Glutamatergic neuron (in vitro differentiated cells): ENCODE data around the gene PITPNM1. TPM values are rescaled to one million over a fixed set of nuclear protein-coding genes. Genes with fewer than 3 reads are reported as not detected.

Experiments
- DNase-seq: peaks from one replicate; pipeline ENCODE4 v3.0.0; 2022
- H3K27ac Mint-ChIP-seq: one replicate; pipeline ENCODE4 v1.8.0; 2020; ENCODE audit warnings: mild to moderate bottlenecking, mixed read lengths, inconsistent platforms; ENCODE audit not compliant: unreplicated experiment
- H3K27me3 Mint-ChIP-seq: one replicate; pipeline ENCODE4 v1.8.0; 2020; ENCODE audit warnings: mild to moderate bottlenecking, moderate library complexity, mixed read lengths, inconsistent platforms; ENCODE audit not compliant: unreplicated experiment
- H3K36me3 Mint-ChIP-seq: one replicate; pipeline ENCODE4 v1.8.0; 2020; ENCODE audit warnings: mild to moderate bottlenecking, mixed read lengths, inconsistent platforms; ENCODE audit not compliant: unreplicated experiment
- H3K4me1 Mint-ChIP-seq: one replicate; pipeline ENCODE4 v1.8.0; 2020; ENCODE audit warnings: mild to moderate bottlenecking, low read depth, mixed read lengths, inconsistent platforms; ENCODE audit not compliant: unreplicated experiment
- H3K4me3 Mint-ChIP-seq: one replicate; pipeline ENCODE4 v1.8.0; 2020; ENCODE audit warnings: mild to moderate bottlenecking, mixed read lengths, inconsistent platforms; ENCODE audit not compliant: unreplicated experiment
- H3K9me3 Mint-ChIP-seq: one replicate; pipeline ENCODE4 v1.8.0; 2020; ENCODE audit warnings: mild to moderate bottlenecking, moderate library complexity, mixed read lengths, inconsistent platforms; ENCODE audit not compliant: unreplicated experiment
- total RNA-seq: library from RNA; stranded (reverse); fragmentation: NEBNext Ultra II Directional; extraction: Animal tissue kit (Norgen Biotek cat#: 25700); gene quantifications from one replicate; pipeline ENCODE4 v1.2.1, GENCODE V29; 2021; ENCODE audit not compliant: unreplicated experiment
- TF ChIP-seq, protein P1 (sequence below): fragments of 200-600 bp; sonication (generic); IDR thresholded peaks from one replicate; pipeline ENCODE4 v1.5.0; 2021; ENCODE audit not compliant: partially characterized antibody, unreplicated experiment

PITPNM1 gene
- total RNA-seq, 1 donor from 2014 or later: 25.6 TPM

DNA sequence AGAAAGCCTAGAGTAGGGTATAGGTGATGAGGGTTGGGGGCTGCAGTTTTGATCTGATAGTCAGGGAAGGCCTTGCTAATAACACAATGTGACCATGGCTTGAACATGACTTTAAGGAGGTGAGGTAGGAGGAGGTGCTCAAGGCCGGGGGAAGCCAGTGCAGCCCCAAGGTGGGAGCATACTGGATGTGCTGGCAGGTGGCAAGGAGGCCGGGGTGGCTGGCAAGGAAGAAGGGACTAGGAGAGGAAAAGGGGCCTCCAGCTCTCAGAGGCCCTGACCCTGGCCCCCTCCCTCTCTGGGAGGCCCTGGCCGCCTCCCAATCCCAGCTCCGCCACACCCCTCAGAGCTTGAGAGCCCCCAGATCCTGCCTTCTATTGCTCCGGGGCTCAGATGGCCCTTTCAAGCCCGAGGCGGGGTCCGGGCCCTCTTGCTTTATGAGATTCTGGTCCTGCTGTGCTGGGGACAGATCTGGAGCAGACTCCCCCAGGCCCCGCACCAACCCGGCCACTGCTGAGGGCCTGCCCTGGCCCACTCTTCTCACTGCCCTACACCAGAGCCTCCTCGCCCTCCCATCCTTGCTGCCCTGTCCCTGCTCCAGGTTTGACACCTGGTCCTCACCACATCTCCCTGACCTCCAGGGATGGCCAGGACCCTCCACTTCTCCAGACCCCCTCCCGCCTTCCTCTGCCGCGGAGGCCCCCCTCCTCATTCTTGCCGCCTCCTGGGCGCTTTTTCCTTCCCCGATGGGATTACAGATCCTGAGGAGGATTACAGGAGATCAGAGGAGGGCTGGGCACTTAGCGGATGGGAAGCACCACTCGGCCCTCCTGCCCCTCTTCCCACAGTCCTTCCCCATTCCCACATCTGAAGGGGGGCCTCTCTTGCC lies 1.8 kb downstream of the PITPNM1 start:
- TF ChIP-seq, protein P1, sequence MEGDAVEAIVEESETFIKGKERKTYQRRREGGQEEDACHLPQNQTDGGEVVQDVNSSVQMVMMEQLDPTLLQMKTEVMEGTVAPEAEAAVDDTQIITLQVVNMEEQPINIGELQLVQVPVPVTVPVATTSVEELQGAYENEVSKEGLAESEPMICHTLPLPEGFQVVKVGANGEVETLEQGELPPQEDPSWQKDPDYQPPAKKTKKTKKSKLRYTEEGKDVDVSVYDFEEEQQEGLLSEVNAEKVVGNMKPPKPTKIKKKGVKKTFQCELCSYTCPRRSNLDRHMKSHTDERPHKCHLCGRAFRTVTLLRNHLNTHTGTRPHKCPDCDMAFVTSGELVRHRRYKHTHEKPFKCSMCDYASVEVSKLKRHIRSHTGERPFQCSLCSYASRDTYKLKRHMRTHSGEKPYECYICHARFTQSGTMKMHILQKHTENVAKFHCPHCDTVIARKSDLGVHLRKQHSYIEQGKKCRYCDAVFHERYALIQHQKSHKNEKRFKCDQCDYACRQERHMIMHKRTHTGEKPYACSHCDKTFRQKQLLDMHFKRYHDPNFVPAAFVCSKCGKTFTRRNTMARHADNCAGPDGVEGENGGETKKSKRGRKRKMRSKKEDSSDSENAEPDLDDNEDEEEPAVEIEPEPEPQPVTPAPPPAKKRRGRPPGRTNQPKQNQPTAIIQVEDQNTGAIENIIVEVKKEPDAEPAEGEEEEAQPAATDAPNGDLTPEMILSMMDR: no peak

GRCh38 chr11:67502328-67502979 lies 2.7 kb downstream of the PITPNM1 start:
- peak overlapping the region; percentile 79 for H3K4me3 Mint-ChIP-seq
- H3K27ac Mint-ChIP-seq: no peak overlapping the region
- H3K9me3 Mint-ChIP-seq: peaks cover 6% of the 10 kb centered on the region
- no peak for DNase-seq
- no peaks in the 10 kb centered on the region for H3K36me3 Mint-ChIP-seq
- TF ChIP-seq, protein P1: no peak
- H3K4me1 Mint-ChIP-seq: peaks cover 7% of the 10 kb centered on the region
- H3K27me3 Mint-ChIP-seq: peaks cover 11% of the 10 kb centered on the region

More for the DNA sequence above, 1.8 kb downstream of the PITPNM1 start:
- no peaks in the 10 kb centered on the region for H3K36me3 Mint-ChIP-seq
- peaks cover 7% of the 10 kb centered on the region for H3K4me1 Mint-ChIP-seq
- peak overlapping the region; percentile 79 for H3K4me3 Mint-ChIP-seq
- H3K27ac Mint-ChIP-seq: no peak overlapping the region
- H3K27me3 Mint-ChIP-seq: peaks cover 11% of the 10 kb centered on the region
- peaks cover 6% of the 10 kb centered on the region for H3K9me3 Mint-ChIP-seq
- no peak for DNase-seq

- TF ChIP-seq, protein P1: no peak
- H3K36me3 Mint-ChIP-seq: no peaks in the 10 kb centered on the region
- peaks cover 9% of the 10 kb centered on the region for H3K27me3 Mint-ChIP-seq
- peaks cover 4% of the 10 kb centered on the region for H3K4me1 Mint-ChIP-seq
- no peak overlapping the region for H3K4me3 Mint-ChIP-seq
- H3K9me3 Mint-ChIP-seq: peaks cover 6% of the 10 kb centered on the region
- no peak for DNase-seq
- H3K27ac Mint-ChIP-seq: no peak overlapping the region
Measured at GRCh38 chr11:67501854-67502253, 3.3 kb downstream of the PITPNM1 start.

DNA sequence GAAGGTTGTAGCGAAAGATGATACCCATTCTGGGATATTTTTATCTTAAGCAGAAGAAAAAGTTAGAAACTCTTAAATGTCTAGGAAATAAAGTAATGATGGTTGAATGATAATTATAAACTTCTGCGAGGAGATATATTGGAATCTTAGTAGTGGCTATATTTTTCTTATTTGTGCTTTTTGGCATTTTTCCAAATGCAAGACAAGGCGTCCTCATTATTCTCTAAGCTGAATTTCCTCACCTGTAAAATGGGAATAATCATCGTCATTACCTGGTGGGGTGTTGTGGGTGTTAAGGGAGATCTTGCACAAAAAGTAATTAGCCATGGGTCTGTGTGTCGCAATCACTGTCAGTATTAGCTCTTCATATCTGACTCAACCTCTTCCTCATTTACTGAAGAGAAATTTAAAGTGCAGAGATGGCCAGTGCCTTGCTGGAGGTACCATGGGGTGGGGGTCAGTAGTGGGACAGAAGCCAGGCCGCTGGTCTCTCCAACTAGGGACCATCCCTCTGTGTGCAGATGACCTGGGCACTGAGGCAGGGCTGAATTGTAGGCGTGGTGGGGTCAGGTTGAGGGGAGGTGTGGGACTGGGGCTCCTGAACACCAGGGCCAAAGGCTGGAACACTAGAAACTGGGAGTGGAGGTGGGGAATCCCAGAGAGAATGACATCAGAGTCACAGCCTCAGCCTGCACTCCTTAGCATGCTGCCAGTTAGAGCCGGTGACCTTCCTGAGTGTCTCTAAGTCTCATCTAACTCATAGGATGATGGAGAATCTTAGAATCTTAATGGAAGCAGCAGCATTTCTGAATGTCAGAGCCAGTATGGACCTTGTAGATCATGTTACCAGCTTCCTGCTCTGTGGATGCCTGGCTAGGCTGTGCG lies 4.1 kb downstream of the PITPNM1 start:
- H3K4me3 Mint-ChIP-seq: no peak overlapping the region
- TF ChIP-seq, protein P1: no peak
- H3K27me3 Mint-ChIP-seq: peaks cover 9% of the 10 kb centered on the region
- H3K36me3 Mint-ChIP-seq: no peaks in the 10 kb centered on the region
- peaks cover 3% of the 10 kb centered on the region for H3K9me3 Mint-ChIP-seq
- no peak for DNase-seq
- H3K4me1 Mint-ChIP-seq: peaks cover 4% of the 10 kb centered on the region
- no peak overlapping the region for H3K27ac Mint-ChIP-seq
